ENCODE data around the gene NEUROD2.

NEUROD2 gene

GRCh38 chr17:39618246-39618913, 10.7 kb upstream of the NEUROD2 start:
- no peak for DNase-seq

DNA sequence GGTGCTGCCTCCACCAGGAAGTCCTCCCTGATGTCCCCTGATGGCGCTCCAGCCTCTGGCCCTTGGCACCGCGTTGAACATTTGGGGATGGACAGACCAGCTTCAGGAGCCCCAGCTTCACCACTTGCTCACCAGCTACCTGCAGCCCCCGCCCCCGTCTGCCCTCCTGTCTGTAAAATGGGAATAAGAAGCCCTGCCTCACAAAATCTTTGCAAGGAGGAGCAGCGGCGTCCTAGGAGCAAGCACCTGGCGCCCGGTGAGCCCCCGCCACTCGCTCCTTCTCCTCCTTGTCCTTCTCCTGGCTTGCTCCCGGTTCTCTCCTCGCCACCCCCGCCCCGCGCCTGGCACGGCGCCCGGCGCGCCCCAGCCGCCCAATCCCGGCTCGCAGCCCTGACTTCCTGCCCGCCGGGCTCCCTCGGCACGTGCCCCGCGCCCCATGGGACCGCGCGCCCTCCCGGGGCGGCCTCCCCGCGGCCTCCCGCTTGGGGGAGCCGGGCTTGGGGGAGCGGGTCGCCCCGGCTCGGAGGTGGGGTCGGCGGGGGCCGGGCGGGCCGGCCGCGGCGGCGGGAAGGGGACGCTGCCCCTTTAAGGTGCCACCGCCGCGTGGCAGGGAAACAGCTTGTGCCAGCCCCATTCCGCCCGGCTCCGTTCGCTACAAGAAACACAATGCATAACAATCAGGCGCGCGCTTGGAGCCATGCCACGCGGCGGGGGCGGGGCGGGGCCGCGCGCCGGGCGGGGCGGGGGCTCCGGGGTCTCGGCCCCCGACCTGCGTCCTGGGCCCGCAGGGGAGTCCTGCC, 9.9 kb upstream of the NEUROD2 start:
- DNase-seq: peak; percentile 23 to 69 (median 37)

GRCh38 chr17:39617100-39617445, 9.4 kb upstream of the NEUROD2 start:
- no peak for DNase-seq

DNA sequence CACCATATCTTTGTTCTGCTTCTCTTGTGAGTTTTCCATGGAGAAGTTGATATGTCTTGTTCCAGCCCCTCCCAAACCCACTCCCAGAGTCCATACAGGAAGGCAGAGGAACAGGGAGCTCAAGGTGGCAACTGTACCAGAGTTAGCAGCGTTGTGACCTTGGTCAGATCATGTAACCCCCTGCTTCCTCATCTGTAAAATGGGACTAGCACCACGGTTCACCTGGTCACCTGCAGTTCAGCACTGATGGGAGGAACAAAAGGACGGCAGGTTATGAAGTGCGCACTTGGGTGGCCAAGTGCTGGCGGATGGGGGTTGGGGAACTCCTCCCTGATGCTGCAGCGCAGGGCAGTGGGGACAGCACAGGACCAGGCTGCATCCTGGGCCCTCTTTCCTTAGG, 7.7 kb upstream of the NEUROD2 start:
- no peak for DNase-seq

DNA sequence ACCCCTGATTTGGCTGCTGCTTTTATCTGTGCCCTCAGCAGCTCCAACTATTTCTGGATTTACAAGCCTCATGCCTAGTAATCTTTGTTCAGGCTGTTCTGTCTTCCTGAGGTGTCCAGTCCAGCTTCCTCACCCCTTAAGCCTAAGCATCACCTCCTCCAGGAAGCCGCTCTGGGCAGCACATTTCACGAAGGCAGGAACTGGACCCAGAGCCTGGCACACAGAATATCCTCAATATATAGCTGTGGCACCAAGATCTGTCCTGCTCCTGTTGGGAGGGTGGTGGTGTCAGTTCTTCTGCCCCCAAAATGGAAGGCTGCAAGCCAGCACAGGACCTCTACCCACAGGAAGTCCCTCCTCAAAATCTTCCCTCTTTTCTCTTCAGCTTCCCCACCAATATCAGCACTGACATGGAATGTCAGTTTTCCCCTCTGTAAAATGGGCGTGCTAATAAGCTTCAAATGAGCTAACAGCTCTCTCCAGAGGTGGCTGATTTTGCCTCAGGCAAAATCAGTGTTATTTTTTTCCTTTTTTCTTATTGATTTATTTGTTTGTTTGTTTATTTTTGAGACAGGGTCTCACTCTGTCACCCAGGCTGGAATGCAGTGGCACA, 6.9 kb upstream of the NEUROD2 start:
- DNase-seq: no peak

DNA sequence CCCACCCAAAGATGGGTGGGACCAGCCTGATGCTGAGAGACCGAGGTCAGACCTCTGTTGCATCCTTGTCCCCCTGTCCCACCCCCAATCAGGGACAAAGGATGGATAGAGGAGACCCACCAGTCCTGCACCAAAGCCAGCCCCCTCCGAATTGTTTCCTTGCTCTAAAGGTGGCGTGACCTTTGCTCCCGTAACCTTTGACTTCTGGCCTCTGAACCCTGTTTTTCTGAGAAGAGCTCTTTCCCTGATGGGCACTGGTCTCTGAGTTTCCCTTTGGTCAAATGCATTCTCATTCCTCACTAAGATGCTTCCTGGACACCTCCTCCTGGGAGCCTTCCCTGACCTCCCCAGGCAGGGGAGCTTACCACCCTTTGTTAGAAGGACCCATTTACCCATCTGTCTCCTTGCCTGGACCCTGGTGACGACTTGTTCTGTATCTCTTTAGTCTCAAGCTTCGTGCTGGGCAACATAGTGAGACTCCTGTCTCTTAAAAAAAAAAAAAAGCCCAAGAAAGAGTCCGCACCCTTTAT, 5.3 kb upstream of the NEUROD2 start:
- DNase-seq: no peak

DNA sequence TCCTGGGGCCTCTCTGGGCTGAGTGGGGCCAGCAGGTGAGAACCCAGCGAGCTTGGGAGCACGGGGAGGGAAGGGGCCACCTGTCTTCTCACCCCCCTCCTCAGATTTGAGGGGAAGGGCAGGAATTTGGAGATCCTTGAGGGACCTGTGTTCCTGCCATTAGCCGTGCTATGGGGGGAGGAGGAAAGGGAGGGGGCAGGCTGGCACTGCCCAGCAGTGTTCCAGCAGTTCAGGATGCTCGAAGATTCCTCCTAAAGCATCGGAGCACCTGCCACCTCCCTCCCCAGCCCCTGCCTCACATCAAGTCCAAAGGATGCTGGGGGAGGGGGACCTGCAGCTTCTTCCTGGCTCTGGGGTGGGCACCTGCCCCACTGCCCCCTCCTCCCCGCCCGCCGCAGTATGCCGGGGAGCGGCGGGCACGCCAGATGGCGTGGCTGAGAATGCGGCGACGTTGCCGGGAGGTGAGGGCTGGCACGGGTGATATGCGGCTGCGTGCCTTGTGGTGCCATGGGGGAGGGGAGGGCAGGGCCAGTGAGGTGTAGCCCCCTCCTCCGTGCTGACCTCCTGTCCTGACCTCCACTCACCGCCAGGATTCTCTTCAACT, 4.7 kb upstream of the NEUROD2 start:
- no peak for DNase-seq

GRCh38 chr17:39611401-39612112, 3.8 kb upstream of the NEUROD2 start:
- DNase-seq: no peak

- no peak for DNase-seq
Measured at GRCh38 chr17:39609416-39610025, 1.8 kb upstream of the NEUROD2 start.

- no peak for DNase-seq
Measured at GRCh38 chr17:39608142-39608981, 642 bp upstream of the NEUROD2 start.

DNA sequence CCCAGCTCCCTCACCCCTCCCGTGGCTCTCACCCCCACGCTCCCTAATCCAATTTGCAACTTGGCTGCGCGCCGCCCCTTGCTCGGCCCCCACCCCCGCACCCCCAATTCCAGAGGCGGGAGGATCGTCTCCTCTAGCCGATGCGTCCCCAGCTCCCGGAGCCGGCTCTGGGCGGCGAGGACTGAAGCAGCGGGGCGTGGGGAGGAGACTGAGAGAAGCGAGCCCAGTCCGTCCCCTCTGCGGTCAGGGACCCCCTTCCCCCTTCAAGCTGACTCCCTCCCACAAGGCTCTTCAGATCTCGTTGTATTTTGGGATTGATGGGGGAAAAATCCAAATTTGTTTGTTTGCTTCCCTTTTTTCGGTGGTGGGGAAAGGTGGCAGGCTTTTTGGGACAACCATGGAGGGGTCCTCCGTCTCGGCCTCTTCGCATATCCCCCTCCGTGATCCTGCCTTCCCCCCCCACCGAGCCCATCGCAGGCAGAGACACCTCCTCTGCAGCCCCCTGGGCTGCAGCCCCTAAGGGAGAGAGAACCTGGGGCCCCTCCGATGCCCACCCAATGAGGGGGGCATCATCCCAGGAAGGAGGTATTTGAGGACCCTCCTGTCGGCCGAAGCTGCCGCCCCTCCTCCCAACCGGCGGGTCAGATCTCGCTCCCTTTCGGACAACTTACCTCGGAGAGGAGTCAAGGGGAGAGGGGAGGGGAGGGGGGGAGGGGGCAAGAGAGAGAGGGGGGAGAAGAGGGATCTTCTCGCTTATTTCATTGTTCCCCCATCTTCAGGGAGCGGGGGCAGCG, 466 bp downstream of the NEUROD2 start:
- DNase-seq: no peak

- DNase-seq: no peak
Measured at GRCh38 chr17:39606434-39607056, 1.2 kb downstream of the NEUROD2 start.

- peak in 1 of 5 experiments; percentile 37 for DNase-seq
Measured at GRCh38 chr17:39605492-39606433, 2.0 kb downstream of the NEUROD2 start.

GRCh38 chr17:39604911-39605491, 2.7 kb downstream of the NEUROD2 start:
- no peak for DNase-seq

DNA sequence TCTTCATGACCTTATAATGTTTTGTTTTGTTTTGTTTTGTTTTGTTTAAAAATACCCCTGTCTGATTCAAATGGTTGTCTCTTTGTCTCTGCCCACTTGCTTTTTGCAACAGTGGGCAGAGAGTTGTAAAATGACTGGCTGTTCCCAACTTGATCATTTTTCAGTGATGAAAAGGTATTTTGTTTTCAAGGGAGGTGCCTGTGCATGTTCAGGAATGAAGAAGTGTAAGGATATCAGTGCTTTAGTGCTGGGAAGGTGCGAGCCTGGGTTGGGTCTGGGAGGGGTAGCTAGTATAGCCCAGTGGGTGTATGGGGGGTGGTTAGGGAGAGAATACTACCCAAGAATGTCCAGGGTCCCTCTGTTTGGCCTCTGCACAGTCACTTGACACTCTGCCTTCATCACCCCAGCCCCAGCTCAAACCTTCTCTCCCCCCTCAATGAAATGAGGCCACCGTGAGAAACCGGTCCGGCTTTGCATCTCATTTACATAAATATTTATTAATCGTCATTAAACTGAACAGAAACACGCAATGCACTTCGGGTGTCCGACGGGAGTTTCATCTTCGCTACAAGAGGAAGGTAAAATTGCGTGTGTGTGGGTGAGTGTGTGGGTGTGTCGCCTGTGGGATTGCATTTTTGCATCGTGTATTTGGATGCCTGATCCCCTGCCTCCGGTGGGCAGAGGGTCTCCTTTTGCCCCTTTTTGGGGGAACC, 4.3 kb downstream of the NEUROD2 start:
- no peak for DNase-seq

GRCh38 chr17:39602533-39603303, 5.0 kb downstream of the NEUROD2 start:
- no peak for DNase-seq
